Activated T-cell treated with anti-CD3 and anti-CD28 coated beads, Interleukin-2, amount 50 U/mL, for 72 hours (primary cell): ENCODE results near the gene YJEFN3. TPM values are rescaled to one million over a fixed set of nuclear protein-coding genes. Genes with fewer than 3 reads are reported as not detected.
A peak's percentile ranks its signal among the peaks of the same experiment; 100 is the strongest.

ENCODE experiments used
- ATAC-seq, 2 donors: fragments of 150-1000 bp; cut with Tn5 transposase; replicated peaks in 1 of 2; 2 replicates each; pipeline ENCODE4 v1.10.0; 2021; ENCODE audit warnings: moderate library complexity in 2 of 2, mild to moderate bottlenecking in 1 of 2
- DNase-seq, 2 donors: peaks; one replicate each; pipeline ENCODE4 v3.0.0; 2021 to 2022; ENCODE audit warnings: mixed read lengths in 1 of 2
- H3K27ac Mint-ChIP-seq: one replicate; pipeline ENCODE4 v1.8.0; 2022; ENCODE audit warnings: mild to moderate bottlenecking, moderate library complexity, mixed read lengths
- H3K27me3 Mint-ChIP-seq: one replicate; pipeline ENCODE4 v1.8.0; 2022; ENCODE audit warnings: low read depth, mixed read lengths
- H3K36me3 Mint-ChIP-seq, 2 donors: one replicate each; pipeline ENCODE4 v1.8.0; 2022; ENCODE audit warnings: mixed read lengths in 2 of 2, mild to moderate bottlenecking in 1 of 2; ENCODE audit not compliant: insufficient read depth in 2 of 2
- H3K4me1 Mint-ChIP-seq: one replicate; pipeline ENCODE4 v1.8.0; 2022; ENCODE audit warnings: low read depth, mixed read lengths
- H3K4me3 Mint-ChIP-seq, 2 donors: one replicate each; pipeline ENCODE4 v1.8.0; 2022; ENCODE audit warnings: mild to moderate bottlenecking in 2 of 2, mixed read lengths in 2 of 2, moderate library complexity in 2 of 2
- H3K9me3 Mint-ChIP-seq, 2 donors: one replicate each; pipeline ENCODE4 v1.8.0; 2022; ENCODE audit warnings: mixed read lengths in 2 of 2
- total RNA-seq, 2 donors: library from RNA; stranded (reverse); gene quantifications; one replicate each; pipeline ENCODE4 v1.2.3, GENCODE V29; 2022

YJEFN3 gene
- total RNA-seq, 2 donors from 2014 or later: 18.2 to 21.3 TPM

- ATAC-seq (no peak), DNase-seq (no peak)
- Mint-ChIP-seq H3K27me3 (no peaks in the 10 kb centered on the region), H3K36me3 (peaks cover 16 to 25% of the 10 kb centered on the region in 2 donors), H3K9me3 (no peaks in the 10 kb centered on the region), H3K4me1 (peaks cover 17% of the 10 kb centered on the region), H3K27ac (peak overlapping the region; percentile 3), H3K4me3 (no peak overlapping the region)
These were observed 38.7 kb downstream of the YJEFN3 start for GRCh38 chr19:19567391-19567790.

DNA sequence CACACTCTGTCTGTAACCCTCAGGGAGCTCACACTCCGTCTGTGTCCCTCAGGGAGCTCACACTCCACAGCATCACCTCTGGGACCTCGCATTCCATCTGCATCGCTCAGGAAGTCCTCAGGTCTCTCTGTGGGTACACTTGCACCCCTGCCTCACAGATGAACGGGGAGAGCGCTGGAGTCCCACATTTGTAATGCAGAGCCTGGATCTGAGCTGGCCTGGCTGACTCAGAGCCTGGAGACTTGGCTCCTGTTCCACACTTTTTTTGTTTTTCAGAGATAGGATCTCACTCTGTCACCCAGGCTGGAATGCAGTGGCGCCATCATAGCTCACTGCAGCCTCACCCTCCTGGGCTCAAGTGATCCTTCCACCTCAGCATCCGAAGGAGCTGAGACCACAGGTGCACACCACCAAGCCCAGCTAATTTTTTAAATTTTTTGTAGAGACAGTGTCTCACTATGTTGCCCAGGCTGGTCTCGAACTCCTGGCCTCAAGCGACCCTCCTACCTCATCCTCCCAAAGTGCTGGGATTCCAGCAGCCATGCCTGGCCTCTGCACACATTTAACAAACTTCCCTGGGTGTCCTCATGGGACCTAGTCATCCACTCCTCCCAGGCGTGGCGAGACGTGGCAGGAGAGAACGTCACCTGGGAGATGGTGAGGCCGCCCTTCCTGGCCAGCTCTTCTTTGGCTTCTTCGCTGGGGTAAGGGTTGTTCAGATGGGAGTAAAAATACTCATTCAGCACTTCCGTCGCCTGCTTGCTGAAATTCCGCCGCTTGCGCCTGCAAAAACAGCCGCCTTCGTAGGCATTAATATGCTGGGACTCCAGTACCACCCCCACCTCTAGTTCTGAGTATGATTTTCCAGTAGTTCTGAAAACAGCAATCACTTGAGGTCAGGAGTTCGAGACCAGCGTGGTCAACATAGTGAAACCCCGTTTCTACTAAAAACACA is 40.4 kb downstream of the YJEFN3 start:
- Mint-ChIP-seq H3K27ac (peak overlapping the region; percentile 68), H3K9me3 (no peaks in the 10 kb centered on the region), H3K27me3 (no peaks in the 10 kb centered on the region), H3K4me1 (peaks cover 17% of the 10 kb centered on the region), H3K36me3 (peaks cover 16 to 25% of the 10 kb centered on the region in 2 donors), H3K4me3 (no peak overlapping the region)
- peak in 1 of 2 donors; percentile 21 for ATAC-seq
- no peak for DNase-seq

GRCh38 chr19:19570571-19570970 is 41.9 kb downstream of the YJEFN3 start:
- Mint-ChIP-seq H3K9me3 (no peaks in the 10 kb centered on the region), H3K4me3 (no peak overlapping the region), H3K4me1 (peaks cover 17% of the 10 kb centered on the region), H3K36me3 (peaks cover 9 to 14% of the 10 kb centered on the region in 2 donors), H3K27me3 (no peaks in the 10 kb centered on the region), H3K27ac (no peak overlapping the region)
- DNase-seq (no peak), ATAC-seq (no peak)

- peaks cover 17% of the 10 kb centered on the region for H3K4me1 Mint-ChIP-seq
- DNase-seq (no peak), ATAC-seq (no peak)
- H3K4me3 Mint-ChIP-seq: no peak overlapping the region
- H3K27ac Mint-ChIP-seq: no peak overlapping the region
- H3K36me3 Mint-ChIP-seq: peaks cover 9 to 14% of the 10 kb centered on the region in 2 donors
- H3K9me3 Mint-ChIP-seq: no peaks in the 10 kb centered on the region
- no peaks in the 10 kb centered on the region for H3K27me3 Mint-ChIP-seq
These were observed 42.5 kb downstream of the YJEFN3 start for GRCh38 chr19:19571071-19571786.

DNA sequence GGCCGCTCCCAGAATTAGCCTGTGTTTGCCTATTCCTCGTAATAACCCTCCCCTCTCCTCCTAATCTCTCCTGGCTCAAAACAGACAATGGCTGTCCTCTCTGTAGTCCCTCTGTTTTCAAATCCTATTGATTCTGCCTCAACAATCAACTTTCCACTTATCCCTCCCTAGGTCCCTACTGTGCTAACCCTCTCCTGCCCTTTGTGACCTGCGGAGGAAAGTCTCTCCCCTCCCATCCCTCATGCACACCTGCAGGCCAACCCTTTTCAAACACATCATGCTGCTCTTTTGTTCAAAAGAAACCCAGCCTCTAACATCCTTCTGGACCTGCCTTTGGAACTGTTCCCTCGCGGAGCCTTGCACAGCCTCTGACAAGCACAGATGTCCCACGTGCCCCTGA is 46.7 kb downstream of the YJEFN3 start:
- Mint-ChIP-seq H3K36me3 (peaks cover 4 to 5% of the 10 kb centered on the region in 2 donors), H3K9me3 (no peaks in the 10 kb centered on the region), H3K4me1 (peaks cover 15% of the 10 kb centered on the region), H3K27ac (no peak overlapping the region), H3K4me3 (no peak overlapping the region), H3K27me3 (no peaks in the 10 kb centered on the region)
- DNase-seq (no peak), ATAC-seq (no peak)

- no peaks in the 10 kb centered on the region for H3K27me3 Mint-ChIP-seq
- no peaks in the 10 kb centered on the region for H3K9me3 Mint-ChIP-seq
- H3K4me1 Mint-ChIP-seq: peaks cover 17% of the 10 kb centered on the region
- H3K27ac Mint-ChIP-seq: no peak overlapping the region
- H3K36me3 Mint-ChIP-seq: peaks cover 0 to 1% of the 10 kb centered on the region in 2 donors
- DNase-seq (no peak), ATAC-seq (no peak)
- H3K4me3 Mint-ChIP-seq: no peak overlapping the region
These were observed 49.5 kb downstream of the YJEFN3 start for GRCh38 chr19:19578252-19578651.

- Mint-ChIP-seq H3K27ac (no peak overlapping the region), H3K36me3 (peaks cover 1 to 3% of the 10 kb centered on the region in 2 donors), H3K4me1 (peaks cover 17% of the 10 kb centered on the region), H3K27me3 (no peaks in the 10 kb centered on the region), H3K9me3 (no peaks in the 10 kb centered on the region), H3K4me3 (no peak overlapping the region)
- DNase-seq (no peak), ATAC-seq (no peak)
These were observed 51.0 kb downstream of the YJEFN3 start for GRCh38 chr19:19579533-19580361.

DNA sequence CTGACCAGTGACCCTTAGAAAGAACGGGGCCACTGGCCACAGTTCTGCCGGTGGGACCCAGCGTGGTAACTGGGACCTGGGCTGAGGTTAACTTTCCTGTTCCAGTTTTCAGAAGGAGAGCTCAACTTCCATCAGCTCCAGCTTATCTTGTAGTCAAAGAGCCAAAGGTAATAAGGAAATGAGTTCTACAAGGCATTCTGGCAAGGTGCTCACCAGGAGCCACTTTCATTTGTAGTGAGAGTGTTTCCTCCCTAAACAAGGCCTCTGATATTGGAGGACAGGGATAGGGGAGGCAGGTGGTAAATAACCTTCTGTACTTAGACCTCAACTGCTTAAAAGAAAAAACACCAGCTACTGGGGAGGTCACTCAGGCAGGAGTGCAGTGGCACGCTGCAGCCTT is 51.7 kb downstream of the YJEFN3 start:
- no peak for ATAC-seq
- Mint-ChIP-seq H3K27ac (no peak overlapping the region), H3K4me3 (no peak overlapping the region), H3K36me3 (peaks cover 3% of the 10 kb centered on the region in 2 donors), H3K4me1 (peaks cover 17% of the 10 kb centered on the region), H3K27me3 (no peaks in the 10 kb centered on the region), H3K9me3 (no peaks in the 10 kb centered on the region)
- DNase-seq: no peak

- H3K4me1 Mint-ChIP-seq: peaks cover 17% of the 10 kb centered on the region
- peaks cover 3% of the 10 kb centered on the region in 2 donors for H3K36me3 Mint-ChIP-seq
These were observed 52.7 kb downstream of the YJEFN3 start for GRCh38 chr19:19581391-19581790.

DNA sequence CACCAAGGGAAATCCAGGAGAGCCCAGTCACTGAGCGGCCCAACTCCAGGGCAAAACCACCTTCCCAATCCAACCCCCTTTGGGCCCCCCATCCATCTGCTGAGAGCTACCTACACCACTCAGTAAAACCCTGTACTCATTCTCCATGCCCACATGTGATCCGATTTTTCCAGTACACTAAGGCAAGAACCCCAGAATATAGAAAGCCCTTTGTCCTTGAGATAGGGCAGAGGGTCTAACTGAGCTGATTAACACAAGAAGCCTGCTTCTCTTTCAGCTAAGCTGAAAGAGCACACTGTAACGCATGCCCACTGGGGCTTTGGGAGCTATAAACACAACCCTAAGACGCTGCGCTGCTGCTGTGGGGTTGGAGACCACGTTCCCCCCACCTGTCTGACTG is 53.8 kb downstream of the YJEFN3 start:
- peaks cover 3% of the 10 kb centered on the region in 2 donors for H3K36me3 Mint-ChIP-seq
- H3K27me3 Mint-ChIP-seq: no peaks in the 10 kb centered on the region
- DNase-seq: no peak
- no peak for ATAC-seq
- H3K4me1 Mint-ChIP-seq: peaks cover 17% of the 10 kb centered on the region
- peak overlapping the region; percentile 43 for H3K27ac Mint-ChIP-seq
- no peaks in the 10 kb centered on the region for H3K9me3 Mint-ChIP-seq
- no peak overlapping the region for H3K4me3 Mint-ChIP-seq

More at GRCh38 chr19:19581391-19581790, 52.7 kb downstream of the YJEFN3 start:
- ATAC-seq (no peak), DNase-seq (no peak)
- no peak overlapping the region for H3K4me3 Mint-ChIP-seq
- H3K27me3 Mint-ChIP-seq: no peaks in the 10 kb centered on the region
- no peaks in the 10 kb centered on the region for H3K9me3 Mint-ChIP-seq
- no peak overlapping the region for H3K27ac Mint-ChIP-seq

- Mint-ChIP-seq H3K36me3 (peaks cover 5 to 11% of the 10 kb centered on the region in 2 donors), H3K27me3 (no peaks in the 10 kb centered on the region), H3K27ac (no peak overlapping the region), H3K9me3 (no peaks in the 10 kb centered on the region), H3K4me3 (no peak overlapping the region), H3K4me1 (peaks cover 33% of the 10 kb centered on the region)
- ATAC-seq: no peak
- no peak for DNase-seq
These were observed 55.6 kb downstream of the YJEFN3 start for GRCh38 chr19:19584356-19584755.
